HepG2 (cell line): ENCODE data around the gene MAP3K21. TPM values are rescaled to one million over a fixed set of nuclear protein-coding genes. Genes with fewer than 3 reads are reported as not detected.

Experiments
- ATAC-seq: fragments of 200-7000 bp; cut with Tn5 transposase; 3 replicates; pipeline ENCODE4 v1.9.1; 2020; ENCODE audit warnings: mild to moderate bottlenecking, moderate library complexity
- BruUV-seq: library from RNA; stranded (reverse); fragments of 400-500 nt; replicated peaks from 2 replicates; lab custom pipeline; 2021; lab: Mats Ljungman, UMichigan
- CTCF ChIA-PET: fragments of 300-600 bp; formaldehyde crosslinking; extraction: SDS; loops from one replicate; lab custom pipeline; 2021; ENCODE audit warnings: low total read pairs, inconsistent platforms, low intra/inter-chr PET ratio; lab: Yijun Ruan, JAX
- POLR2A ChIA-PET: fragments of 350-600 bp; sonication (Branson Sonifier 250); formaldehyde crosslinking; loops from one replicate; lab custom pipeline; 2020; ENCODE audit warnings: antibody characterized with exemption, inconsistent platforms; lab: Yijun Ruan, JAX
- DNase-seq: peaks from one replicate; pipeline ENCODE4 v3.0.0-alpha.2; 2015; ENCODE audit warnings: low spot score
- FAIRE-seq: peaks from 3 replicates; lab custom pipeline; 2011; peaks lifted over from hg19 to GRCh38; lab: Jason Lieb, UNC
- H2AFZ ChIP-seq: one replicate; pipeline ENCODE4 v1.6.1; 2011; ENCODE audit warnings: low read length, inconsistent platforms
- H3K27ac ChIP-seq: fragments of 300-600 bp; 3 replicates; pipeline ENCODE4 v1.8.0; 2011; ENCODE audit warnings: mixed run types, mild to moderate bottlenecking, mixed read lengths, low read length, inconsistent platforms; ENCODE audit not compliant: insufficient read depth; ENCODE audit errors: extremely low read length
- H3K27me3 ChIP-seq, 2 experiments: fragments of 200-600 bp in 1 of 2; 2 replicates in 1 of 2; 3 replicates in 1 of 2; pipeline versions ENCODE4 v1.6.0 to v1.8.0; 2011; ENCODE audit warnings: low read length in 2 of 2, mild to moderate bottlenecking in 2 of 2, moderate library complexity in 2 of 2, inconsistent platforms in 1 of 2; ENCODE audit not compliant: insufficient read depth in 2 of 2, control insufficient read depth in 1 of 2
- H3K36me3 ChIP-seq, 2 experiments: fragments of 200-600 bp in 1 of 2; replicated peaks in 1 of 2; 2 replicates in 1 of 2; 3 replicates in 1 of 2; pipeline versions ENCODE4 v1.5.1 to v1.8.0; 2011; ENCODE audit warnings: low read length in 2 of 2, inconsistent platforms in 1 of 2; ENCODE audit not compliant: insufficient read depth in 2 of 2, control insufficient read depth in 1 of 2
- H3K4me1 ChIP-seq: 2 replicates; pipeline ENCODE4 v1.5.1; 2012; ENCODE audit warnings: low read length, inconsistent platforms; ENCODE audit not compliant: insufficient read depth
- H3K4me2 ChIP-seq: 2 replicates; pipeline ENCODE4 v1.6.0; 2011; ENCODE audit warnings: low read depth, low read length, inconsistent platforms
- H3K4me3 ChIP-seq, 3 experiments: fragments of 200-600 bp in 1 of 3; sonication (generic), shearing (Covaris generic) in 1 of 3; replicated peaks in 1 of 3; 2 replicates each; pipeline ENCODE4 v1.5.1; 2011 to 2016; ENCODE audit warnings: low read length in 3 of 3, inconsistent platforms in 2 of 3, low read depth in 2 of 3, mild to moderate bottlenecking in 2 of 3, control low read depth in 1 of 3, mixed read lengths in 1 of 3; ENCODE audit not compliant: insufficient read depth in 1 of 3
- H3K79me2 ChIP-seq: one replicate; pipeline ENCODE4 v1.6.1; 2011; ENCODE audit warnings: low read length, inconsistent platforms; ENCODE audit not compliant: insufficient read depth
- H3K9ac ChIP-seq: 2 replicates; pipeline ENCODE4 v1.6.0; 2011; ENCODE audit warnings: mild to moderate bottlenecking, low read depth, low read length, inconsistent platforms; ENCODE audit not compliant: insufficient read depth
- H3K9me3 ChIP-seq: 2 replicates; pipeline ENCODE4 v1.5.1; 2012; ENCODE audit warnings: mild to moderate bottlenecking, low read length
- H4K20me1 ChIP-seq: 2 replicates; pipeline ENCODE4 v1.6.0; 2011; ENCODE audit warnings: inconsistent platforms, mild to moderate bottlenecking, low read length, moderate library complexity; ENCODE audit not compliant: insufficient read depth
- CREB3 ChIP-seq: sonication (generic); formaldehyde crosslinking; IDR thresholded peaks from 2 replicates; pipeline ENCODE4 v1.5.0; 2020; ENCODE audit warnings: missing genetic modification reagents
- EP300 ChIP-seq, 3 experiments: sonication (generic) in 1 of 3; formaldehyde crosslinking in 1 of 3; IDR thresholded peaks; 2 replicates each; pipeline versions ENCODE4 v1.5.1 to v1.6.1; 2011 to 2020; ENCODE audit warnings: low read depth in 2 of 3, low read length in 2 of 3, borderline replicate concordance in 1 of 3, improper control_type of control experiment in 1 of 3, mild to moderate bottlenecking in 1 of 3, missing genetic modification reagents in 1 of 3, moderate library complexity in 1 of 3
- FOXA1 ChIP-seq, 2 experiments: fragments of 450-650 bp in 1 of 2; sonication (generic) in 1 of 2; formaldehyde crosslinking in 1 of 2; IDR thresholded peaks; 2 replicates each; pipeline versions ENCODE4 v1.4.0 to v1.6.1; 2016 to 2020; ENCODE audit warnings: missing genetic modification reagents in 1 of 2
- JARID2 ChIP-seq: sonication (generic); formaldehyde crosslinking; IDR thresholded peaks from 2 replicates; pipeline ENCODE4 v1.8.1; 2023; ENCODE audit warnings: missing genetic modification reagents, inconsistent platforms; ENCODE audit not compliant: insufficient replicate concordance
- KMT2A ChIP-seq: sonication (generic); formaldehyde crosslinking; IDR thresholded peaks from 2 replicates; pipeline ENCODE4 v1.4.0; 2020; ENCODE audit warnings: missing genetic modification reagents
- MAZ ChIP-seq, 2 experiments: sonication (generic) in 1 of 2; formaldehyde crosslinking in 1 of 2; IDR thresholded peaks; 2 replicates each; pipeline versions ENCODE4 v1.5.0 to v1.6.1; 2012 to 2020; ENCODE audit warnings: low read depth in 2 of 2, mild to moderate bottlenecking in 2 of 2, borderline replicate concordance in 1 of 2, improper control_type of control experiment in 1 of 2, low read length in 1 of 2, missing genetic modification reagents in 1 of 2, moderate library complexity in 1 of 2
- NCOA5 ChIP-seq: sonication (generic); formaldehyde crosslinking; IDR thresholded peaks from 2 replicates; pipeline ENCODE4 v1.4.0; 2020; ENCODE audit warnings: missing genetic modification reagents
- NFE2L1 ChIP-seq: sonication (generic); formaldehyde crosslinking; IDR thresholded peaks from 2 replicates; pipeline ENCODE4 v1.4.0; 2020; ENCODE audit warnings: missing genetic modification reagents, mild to moderate bottlenecking, borderline replicate concordance
- PBX2 ChIP-seq: IDR thresholded peaks from 2 replicates; pipeline ENCODE4 v1.6.1; 2016; ENCODE audit warnings: control low read depth
- PHF20 ChIP-seq: sonication (generic); formaldehyde crosslinking; IDR thresholded peaks from 2 replicates; pipeline ENCODE4 v1.5.0; 2020; ENCODE audit warnings: mild to moderate bottlenecking, missing genetic modification reagents
- SUZ12 ChIP-seq: fragments of 150-350 bp; IDR thresholded peaks from 2 replicates; pipeline ENCODE4 v1.6.1; 2014; ENCODE audit warnings: low read depth, low read length
- YY1 ChIP-seq: IDR thresholded peaks from 2 replicates; pipeline ENCODE4 v1.6.1; 2011; ENCODE audit warnings: low read length, low read depth, moderate library complexity, mild to moderate bottlenecking; ENCODE audit not compliant: insufficient read depth, insufficient replicate concordance
- ZNF10 ChIP-seq: sonication (generic); formaldehyde crosslinking; IDR thresholded peaks from 2 replicates; pipeline ENCODE4 v1.4.0; 2020; ENCODE audit warnings: mild to moderate bottlenecking, low read depth, missing genetic modification reagents, borderline replicate concordance
- ZNF280D ChIP-seq: sonication (generic); formaldehyde crosslinking; IDR thresholded peaks from 2 replicates; pipeline ENCODE4 v1.5.1; 2020; ENCODE audit warnings: mild to moderate bottlenecking, missing genetic modification reagents
- ZNF501 ChIP-seq: sonication (generic); formaldehyde crosslinking; IDR thresholded peaks from 2 replicates; pipeline ENCODE4 v1.5.1; 2020; ENCODE audit warnings: mild to moderate bottlenecking, moderate library complexity, missing genetic modification reagents
- ZNF598 ChIP-seq: sonication (generic); formaldehyde crosslinking; IDR thresholded peaks from 2 replicates; pipeline ENCODE4 v1.5.1; 2020; ENCODE audit warnings: mild to moderate bottlenecking, missing genetic modification reagents, borderline replicate concordance
- WGBS: methylation state at CpG from one replicate; pipeline ENCODE4 v1.1.6; 2017; ENCODE audit warnings: low lambda C conversion rate; 5-methylcytosine and 5-hydroxymethylcytosine counted together
- in situ Hi-C: cut with HindIII; loops from 2 replicates; pipeline ENCODE4 v1.10.0; 2017; ENCODE audit warnings: low pct_unique_long_range_greater_than_20kb; ENCODE audit not compliant: extremely low pct_ligation_motif_present
- intact Hi-C: fragments of 100-400 bp; cut with micrococcal nuclease; formaldehyde crosslinking; loops from one replicate; pipeline ENCODE4 v1.10.0; 2022; ENCODE audit not compliant: unreplicated experiment
- polyA plus RNA-seq, 8 experiments: library from polyadenylated mRNA; depleted of rRNA in 3 of 8; stranded (reverse) in 7 of 8; unstranded in 1 of 8; fragments of >200 nt; fragmentation: Illumina TruSeq in 4 of 8; extraction: Trizol in 4 of 8; gene quantifications; 2 replicates each; pipeline versions ENCODE4 v1.2.1 to v1.2.3, GENCODE V29; 2011 to 2016; ENCODE audit warnings: low read depth in 4 of 8, missing spikeins in 1 of 8, mixed read lengths in 1 of 8; ENCODE audit not compliant: insufficient read depth in 1 of 8
- total RNA-seq, 5 experiments: library from RNA; depleted of rRNA; stranded (reverse); fragments of >200 nt; fragmentation: Illumina TruSeq; extraction: Trizol; gene quantifications; 2 replicates each; pipeline ENCODE4 v1.2.3, GENCODE V29; 2016; ENCODE audit warnings: low read depth in 1 of 5
- TF ChIP-seq, protein P1 (sequence below): fragments of 450-650 bp; IDR thresholded peaks from 2 replicates; pipeline ENCODE4 v1.6.1; 2017

The MAP3K21 gene
- total and polyA plus RNA-seq, 2 of the 13 experiments (the other 11 are each of a cell fraction or from before 2014, with no cell fraction given): not detected

DNA sequence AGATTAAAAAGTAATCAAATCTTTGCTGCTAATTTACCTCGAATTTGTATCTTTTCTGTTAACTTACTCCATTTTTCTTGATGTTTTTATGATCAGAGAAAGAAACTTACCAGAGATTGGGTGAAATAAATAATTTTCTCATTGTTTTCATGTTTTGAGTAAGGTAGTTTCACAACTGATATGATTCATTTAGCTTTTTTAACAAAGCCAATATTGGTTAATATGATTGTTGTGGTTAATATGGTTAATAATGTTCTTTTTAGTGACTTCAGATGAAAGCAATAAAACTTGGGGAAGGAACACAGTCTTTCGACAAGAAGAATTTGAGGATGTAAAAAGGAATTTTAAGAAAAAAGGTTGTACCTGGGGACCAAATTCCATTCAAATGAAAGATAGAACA lies 48.1 kb downstream of the MAP3K21 start:
- Histone ChIP-seq H3K4me2 (no peak overlapping the region), H3K4me1 (no peaks in the 10 kb centered on the region), H2AFZ (no peak overlapping the region), H4K20me1 (no peaks in the 10 kb centered on the region), H3K27me3 (peaks cover 0 to 5% of the 10 kb centered on the region in 2 experiments; a peak in 1 of 5 replicates), H3K9ac (no peak overlapping the region), H3K4me3 (no peak overlapping the region), H3K79me2 (no peaks in the 10 kb centered on the region), H3K9me3 (no peaks in the 10 kb centered on the region), H3K27ac (no peak overlapping the region), H3K36me3 (no peaks in the 10 kb centered on the region)
- intact Hi-C loops (no loop called here), in situ Hi-C loops (no loop called here)
- DNase-seq (no peak), FAIRE-seq (no peak), ATAC-seq (no peak)
- POLR2A ChIA-PET: no interaction called here
- 29% methylated on average over 2 of the region's 2 CpGs for WGBS
- BruUV-seq: no TSS peak
- CTCF ChIA-PET: no interaction called here
- TF ChIP-seq NCOA5 (CRISPR knock-in tag) (no peak), ZNF280D (CRISPR knock-in tag) (no peak), PHF20 (no peak), ZNF598 (CRISPR knock-in tag) (no peak), CREB3 (CRISPR knock-in tag) (no peak), KMT2A (CRISPR knock-in tag) (no peak), JARID2 (CRISPR knock-in tag) (no peak), PBX2 (CRISPR knock-in tag) (no peak), ZNF501 (CRISPR knock-in tag) (no peak), NFE2L1 (CRISPR knock-in tag) (no peak), YY1 (no peak), SUZ12 (no peak), FOXA1 (IDR thresholded peaks at IDR 0.05) (no peak), FOXA1 (CRISPR knock-in tag; IDR thresholded peaks at IDR 0.05) (no peak), ZNF10 (CRISPR knock-in tag) (no peak), EP300 (IDR thresholded peaks at IDR 0.05; ENCODE audit: low read depth in 2 of 2, low read length in 2 of 2) (no peak), EP300 (CRISPR knock-in tag; IDR thresholded peaks at IDR 0.05; ENCODE audit: borderline replicate concordance) (no peak), MAZ (IDR thresholded peaks at IDR 0.05; ENCODE audit: borderline replicate concordance, low read depth, low read length) (no peak), MAZ (CRISPR knock-in tag; IDR thresholded peaks at IDR 0.05; ENCODE audit: low read depth) (no peak)
- TF ChIP-seq, protein P1, sequence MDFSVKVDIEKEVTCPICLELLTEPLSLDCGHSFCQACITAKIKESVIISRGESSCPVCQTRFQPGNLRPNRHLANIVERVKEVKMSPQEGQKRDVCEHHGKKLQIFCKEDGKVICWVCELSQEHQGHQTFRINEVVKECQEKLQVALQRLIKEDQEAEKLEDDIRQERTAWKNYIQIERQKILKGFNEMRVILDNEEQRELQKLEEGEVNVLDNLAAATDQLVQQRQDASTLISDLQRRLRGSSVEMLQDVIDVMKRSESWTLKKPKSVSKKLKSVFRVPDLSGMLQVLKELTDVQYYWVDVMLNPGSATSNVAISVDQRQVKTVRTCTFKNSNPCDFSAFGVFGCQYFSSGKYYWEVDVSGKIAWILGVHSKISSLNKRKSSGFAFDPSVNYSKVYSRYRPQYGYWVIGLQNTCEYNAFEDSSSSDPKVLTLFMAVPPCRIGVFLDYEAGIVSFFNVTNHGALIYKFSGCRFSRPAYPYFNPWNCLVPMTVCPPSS: no peak
